GM12878 (cell line): ENCODE measurements around the gene SASH1. TPM values are rescaled to one million over a fixed set of nuclear protein-coding genes. Genes with fewer than 3 reads are reported as not detected.

Experiments
- CHD4 ChIP-seq: fragments of 200-600 bp; sonication (generic); IDR thresholded peaks from 2 replicates; pipeline ENCODE4 v1.6.1; 2016; ENCODE audit warnings: mild to moderate bottlenecking
- CTCF ChIP-seq, 3 experiments: IDR thresholded peaks in 2 of 3; conservative IDR thresholded peaks in 1 of 3; 2 replicates each; pipeline ENCODE4 v1.5.1; 2011; ENCODE audit warnings: low read depth in 3 of 3, low read length in 3 of 3, mild to moderate bottlenecking in 3 of 3, control low read depth in 2 of 3, moderate library complexity in 2 of 3, inconsistent platforms in 1 of 3, mixed read lengths in 1 of 3; ENCODE audit not compliant: control insufficient read depth in 2 of 3, insufficient read depth in 1 of 3; ENCODE audit errors: extremely low read depth in 1 of 3
- FOXK2 ChIP-seq: fragments of 450-650 bp; IDR thresholded peaks from 2 replicates; pipeline ENCODE4 v1.6.1; 2017; ENCODE audit warnings: mild to moderate bottlenecking, moderate library complexity
- KAT2A ChIP-seq: conservative IDR thresholded peaks from 2 replicates; pipeline ENCODE4 v1.6.1; 2011; ENCODE audit warnings: low read depth, low read length; ENCODE audit not compliant: control insufficient read depth
- NRF1 ChIP-seq: conservative IDR thresholded peaks from 2 replicates; pipeline ENCODE4 v1.6.1; 2011; ENCODE audit warnings: mild to moderate bottlenecking, low read depth, low read length, improper control_type of control experiment
- ZBTB11 ChIP-seq: fragments of 450-650 bp; formaldehyde crosslinking; IDR thresholded peaks from 2 replicates; pipeline ENCODE4 v1.5.0; 2022; ENCODE audit warnings: mild to moderate bottlenecking, missing genetic modification characterization
- polyA plus RNA-seq, 11 experiments: library from polyadenylated mRNA; depleted of rRNA in 4 of 11; unstranded in 6 of 11; stranded (reverse) in 5 of 11; fragments of >200 nt; fragmentation: Nextera tagmentation in 4 of 11; fragmentation: Illumina TruSeq in 1 of 11; extraction: Ambion mirVana in 4 of 11; extraction: Trizol in 1 of 11; gene quantifications; 1 replicate in 1 of 11; 2 replicates in 10 of 11; pipeline versions ENCODE4 v1.2.1 to v1.2.3, GENCODE V29; 2011 to 2016; ENCODE audit warnings: inconsistent platforms in 2 of 11, missing spikeins in 2 of 11, low read depth in 1 of 11
- total RNA-seq, 4 experiments: library from RNA; depleted of rRNA in 3 of 4; stranded (reverse); fragments of >200 nt in 3 of 4; fragmentation: Illumina TruSeq in 1 of 4; extraction: Trizol in 1 of 4; gene quantifications; 2 replicates each; pipeline versions ENCODE4 v1.2.1 to v1.2.3, GENCODE V29; 2013 to 2021

The SASH1 gene
- total and polyA plus RNA-seq, 10 of the 15 experiments (the other 5 are each of a cell fraction or from before 2014, with no cell fraction given), result 0.01 to 0.73 (median 0.14) TPM; not detected in 4

GRCh38 chr6:148342350-148343046 lies at the start of gene SASH1 (continued):
- TF ChIP-seq CHD4 (no peak), CTCF (IDR thresholded peaks at IDR 0.05 in 2 of 3, conservative IDR thresholded peaks at IDR 0.05 in 1 of 3; ENCODE audit: control insufficient read depth in 2 of 3, extremely low read depth in 1 of 3, insufficient read depth in 1 of 3, low read depth in 3 of 3, low read length in 3 of 3) (no peak), NRF1 (no peak), KAT2A (no peak), FOXK2 (peak; percentile 90), ZBTB11 (CRISPR knock-in tag) (no peak)
- TF ChIP-seq, all 136 proteins: peak for 7
